H7 (cell line): Measurements from ENCODE around the gene NBEA. TPM values are rescaled to one million over a fixed set of nuclear protein-coding genes. Genes with fewer than 3 reads are reported as not detected.

Experiments
- DNase-seq: peaks from one replicate; pipeline ENCODE4 v3.0.0; 2012
- H3K27me3 ChIP-seq: 2 replicates; pipeline ENCODE4 v1.6.0; 2011; ENCODE audit warnings: mild to moderate bottlenecking, low read length; ENCODE audit not compliant: control insufficient read depth, insufficient read depth
- H3K36me3 ChIP-seq: replicated peaks from 2 replicates; pipeline ENCODE4 v1.5.1; 2011; ENCODE audit warnings: low read length; ENCODE audit not compliant: control insufficient read depth, insufficient read depth
- H3K4me3 ChIP-seq: 2 replicates; pipeline ENCODE4 v1.5.1; 2011; ENCODE audit warnings: low read depth, mild to moderate bottlenecking, control low read depth, low read length, moderate library complexity; ENCODE audit not compliant: insufficient read depth
- total RNA-seq: library from RNA; depleted of rRNA; stranded (reverse); fragments of >200 nt; shearing (Covaris generic); gene quantifications from 2 replicates; pipeline ENCODE4 v1.2.3, GENCODE V29; 2014

NBEA gene
- total RNA-seq, 1 experiment from 2014 or later = 11.8 TPM

DNA sequence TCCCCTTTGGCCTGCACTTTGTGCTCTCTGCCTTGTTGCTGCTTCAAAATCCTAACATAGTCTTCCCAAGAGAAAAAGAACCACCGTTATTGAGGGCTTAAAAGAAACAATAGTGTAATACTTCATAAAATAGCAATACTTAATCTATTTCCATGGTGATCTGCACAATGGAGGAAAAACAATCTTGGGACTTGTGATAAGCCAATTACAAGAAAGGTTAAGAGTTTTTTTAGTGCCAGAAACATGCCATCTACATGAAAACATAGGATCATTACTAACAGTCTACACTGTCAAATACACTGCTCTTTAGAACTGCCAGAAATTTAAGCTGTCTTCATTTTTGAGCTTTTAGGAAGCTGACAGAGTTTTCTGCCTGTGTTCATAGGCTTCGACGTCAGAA is 588.5 kb downstream of the NBEA start:
- Histone ChIP-seq H3K4me3 (no peak overlapping the region), H3K36me3 (no peaks in the 10 kb centered on the region), H3K27me3 (no peaks in the 10 kb centered on the region)
- no peak for DNase-seq

DNA sequence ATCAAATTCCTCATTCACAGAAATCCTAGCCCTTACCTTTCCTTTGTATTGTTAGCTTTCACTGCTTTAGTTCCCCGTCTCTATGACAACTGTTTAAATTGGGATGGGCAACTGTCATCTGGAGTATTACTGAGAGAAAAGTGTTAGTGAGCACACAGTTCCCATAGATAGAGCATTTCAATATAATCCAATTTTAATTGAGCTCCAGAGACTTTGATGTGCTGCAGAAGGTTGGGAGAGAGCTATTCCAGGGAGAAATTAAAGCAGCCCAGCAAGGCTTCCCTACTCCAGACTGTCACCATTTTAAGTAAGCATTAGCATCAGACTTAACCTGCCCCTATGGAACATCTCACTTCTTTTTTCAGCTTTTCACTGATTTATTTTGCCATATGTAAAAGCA is 589.5 kb downstream of the NBEA start:
- no peak for DNase-seq
- no peaks in the 10 kb centered on the region for H3K36me3 ChIP-seq
- no peak overlapping the region for H3K4me3 ChIP-seq
- no peaks in the 10 kb centered on the region for H3K27me3 ChIP-seq

DNA sequence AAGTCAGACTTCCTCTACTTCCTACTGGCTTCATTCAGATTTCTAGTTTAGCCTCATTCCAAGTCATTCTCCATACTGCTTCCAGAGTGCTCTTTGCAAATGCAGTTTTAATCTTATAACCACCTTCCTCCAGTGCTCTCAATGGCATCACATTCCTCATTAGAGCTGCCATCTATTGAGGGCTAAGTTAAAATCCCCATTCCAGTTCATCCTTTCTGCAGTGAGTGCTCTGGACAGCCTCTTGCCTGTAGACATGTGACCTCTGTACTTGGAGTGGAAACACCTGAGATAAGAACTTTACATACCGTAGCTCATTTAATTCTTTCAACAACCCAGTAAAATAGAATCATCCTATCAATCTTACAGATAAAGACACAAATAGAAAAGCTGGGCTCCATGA is 592.3 kb downstream of the NBEA start:
- Histone ChIP-seq H3K4me3 (no peak overlapping the region), H3K27me3 (no peaks in the 10 kb centered on the region), H3K36me3 (no peaks in the 10 kb centered on the region)
- no peak for DNase-seq

DNA sequence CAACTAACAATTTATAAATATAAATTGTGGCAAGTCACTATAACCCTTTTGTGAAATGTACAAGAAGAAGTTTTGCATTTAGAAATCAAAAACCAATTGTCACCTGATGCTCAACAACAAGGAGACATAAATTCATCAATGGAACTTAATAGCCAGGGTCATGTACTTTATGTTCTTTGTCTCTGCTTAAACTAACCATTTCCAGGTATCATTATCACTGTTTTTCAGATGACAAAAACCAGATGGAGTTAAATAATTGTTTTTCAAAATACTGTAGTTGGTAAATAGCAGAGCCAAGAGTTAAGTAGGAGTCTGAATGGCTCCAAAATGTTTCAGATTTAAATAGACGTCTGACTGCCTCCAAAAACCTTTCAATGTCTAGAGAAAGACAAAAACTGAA is 606.7 kb downstream of the NBEA start:
- Histone ChIP-seq H3K4me3 (no peak overlapping the region), H3K27me3 (no peaks in the 10 kb centered on the region), H3K36me3 (no peaks in the 10 kb centered on the region)
- DNase-seq = no peak

DNA sequence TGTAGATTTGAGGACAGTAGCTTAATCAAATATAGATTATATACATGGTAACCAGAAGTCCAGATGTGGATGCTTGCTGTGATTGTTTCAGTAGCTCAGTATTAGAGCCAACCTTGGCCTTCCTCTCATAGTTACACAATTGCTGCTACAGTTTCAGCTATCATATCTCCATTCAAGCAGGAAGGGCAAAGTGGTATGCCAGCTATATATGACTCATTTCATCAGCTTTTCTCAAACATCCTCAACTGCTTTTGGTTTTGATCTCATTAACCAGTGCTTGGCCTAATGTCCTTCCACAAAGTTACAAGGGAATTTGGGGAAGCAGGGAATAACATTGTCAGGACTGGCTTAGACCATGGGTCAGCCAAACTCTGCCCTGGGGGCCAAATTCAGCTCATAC is 607.4 kb downstream of the NBEA start:
- H3K27me3 ChIP-seq = no peaks in the 10 kb centered on the region
- DNase-seq = no peak
- H3K36me3 ChIP-seq = no peaks in the 10 kb centered on the region

DNA sequence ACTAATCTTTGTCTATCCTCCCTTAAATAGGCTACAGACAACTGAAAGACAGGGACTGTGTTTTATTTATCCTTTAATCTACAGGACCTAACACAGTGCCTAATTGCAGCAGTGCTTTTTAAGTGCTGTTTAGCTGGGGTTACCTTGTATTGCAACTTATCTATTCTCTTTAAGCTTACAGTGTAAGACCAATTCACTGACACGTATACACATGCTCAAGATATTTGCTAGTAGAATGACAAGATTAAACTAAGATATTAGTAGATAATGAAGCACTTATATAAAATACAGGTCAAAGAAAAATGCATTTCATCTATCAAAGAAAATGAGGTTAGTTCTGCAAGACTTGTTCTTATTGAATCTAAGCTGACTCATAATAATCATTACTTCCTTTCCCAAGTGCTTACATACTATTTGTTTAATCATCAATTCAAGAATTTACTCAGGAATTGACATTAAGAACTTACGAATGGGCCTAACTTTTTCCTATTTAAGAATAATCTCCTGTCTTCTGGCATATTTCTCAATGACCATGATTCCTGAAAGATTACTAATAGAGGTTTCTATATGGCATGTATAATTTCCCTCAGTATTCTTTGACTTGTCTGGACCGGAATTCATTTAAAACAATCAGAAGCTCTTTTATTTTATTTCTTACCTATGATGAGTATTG is 610.2 kb downstream of the NBEA start:
- DNase-seq = no peak
- H3K27me3 ChIP-seq = no peaks in the 10 kb centered on the region
- H3K4me3 ChIP-seq = no peak overlapping the region
- no peaks in the 10 kb centered on the region for H3K36me3 ChIP-seq

More for the DNA sequence above, 607.4 kb downstream of the NBEA start:
- no peak overlapping the region for H3K4me3 ChIP-seq

DNA sequence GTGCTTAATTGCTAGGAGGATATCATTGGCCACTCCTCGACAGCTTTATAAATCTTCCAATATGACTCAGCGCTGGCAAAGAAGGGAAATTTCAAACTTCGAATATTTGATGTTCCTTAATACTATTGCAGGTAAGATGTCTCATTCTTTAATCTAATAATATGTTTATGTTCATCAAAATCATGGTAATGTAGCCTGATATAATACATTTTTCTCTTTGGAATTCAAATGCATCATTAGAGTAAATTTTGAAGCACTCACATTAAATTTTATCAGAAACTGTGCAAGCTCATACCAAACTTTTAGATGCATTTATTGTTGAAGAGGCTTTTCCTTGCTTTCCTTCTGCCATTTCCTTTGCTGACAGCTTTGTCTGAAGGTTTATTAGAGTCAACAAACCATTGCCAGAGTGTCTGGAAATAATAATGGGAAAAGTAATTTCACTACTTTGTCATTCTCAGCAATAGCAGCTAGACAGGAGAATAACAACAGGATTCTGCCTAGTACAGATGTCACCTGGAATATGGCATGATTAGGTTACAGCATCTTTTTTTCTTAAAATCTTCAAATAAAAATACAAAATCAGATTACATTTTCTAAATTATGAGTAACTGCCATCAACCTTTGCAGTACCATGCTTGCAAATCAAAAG is 613.0 kb downstream of the NBEA start:
- Histone ChIP-seq H3K4me3 (no peak overlapping the region), H3K36me3 (no peaks in the 10 kb centered on the region), H3K27me3 (no peaks in the 10 kb centered on the region)
- no peak for DNase-seq

DNA sequence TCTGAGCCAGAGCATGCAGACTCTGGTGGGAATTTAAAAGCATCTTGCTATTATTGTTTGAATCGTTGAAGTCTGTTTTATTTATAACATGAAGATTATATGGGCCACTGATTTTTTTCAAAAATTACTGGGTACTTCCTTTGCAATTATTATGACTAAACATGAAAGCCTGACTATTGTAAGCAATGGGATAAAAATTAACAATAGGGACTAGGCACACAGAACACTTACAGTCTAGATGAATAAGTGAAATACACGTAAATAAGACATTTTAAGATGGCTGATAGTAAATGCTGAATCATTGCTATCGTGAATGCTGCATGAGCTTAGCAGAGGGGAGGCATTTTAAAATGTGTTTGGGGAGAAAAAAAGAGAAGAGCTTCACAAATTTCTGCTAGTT is 615.4 kb downstream of the NBEA start:
- no peak for DNase-seq
- Histone ChIP-seq H3K36me3 (no peaks in the 10 kb centered on the region), H3K4me3 (no peak overlapping the region), H3K27me3 (no peaks in the 10 kb centered on the region)

DNA sequence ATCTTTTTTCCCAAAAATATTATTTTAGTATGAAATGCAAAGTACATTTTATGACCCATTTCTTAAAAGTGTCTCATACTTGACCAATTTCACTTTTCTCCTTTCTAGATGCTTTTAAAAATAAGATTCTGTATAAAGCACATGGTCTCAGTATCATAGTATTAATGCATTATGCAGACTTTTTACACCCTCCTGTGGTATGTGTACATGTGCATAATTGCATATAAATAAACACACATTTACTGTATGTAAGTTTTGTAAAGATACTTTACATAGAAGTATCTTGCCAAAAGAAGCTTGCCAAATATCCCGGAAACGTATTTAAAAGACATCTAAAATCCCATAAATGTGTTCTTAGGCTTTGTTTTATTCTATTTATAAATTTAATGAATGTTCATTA is 619.5 kb downstream of the NBEA start:
- Histone ChIP-seq H3K4me3 (no peak overlapping the region), H3K36me3 (no peaks in the 10 kb centered on the region), H3K27me3 (no peaks in the 10 kb centered on the region)
- DNase-seq = no peak

DNA sequence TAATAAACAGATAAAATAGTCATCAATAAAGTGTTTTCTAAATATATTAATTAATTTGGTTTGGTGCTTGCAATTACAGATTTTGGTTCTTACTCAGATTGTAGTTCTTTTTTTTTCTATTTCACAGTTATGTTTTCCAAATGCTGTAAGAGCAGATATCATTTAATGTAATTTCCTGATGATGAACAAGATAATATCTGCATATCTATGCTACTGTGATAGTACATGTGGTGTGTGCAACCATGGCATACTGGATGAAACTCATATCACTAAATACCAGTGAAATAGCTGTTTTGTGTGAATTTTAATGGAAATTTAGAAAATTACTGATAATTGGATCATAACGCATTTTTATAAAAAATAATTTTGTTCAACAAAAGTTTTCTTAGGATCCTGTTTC is 623.2 kb downstream of the NBEA start:
- DNase-seq = no peak
- Histone ChIP-seq H3K36me3 (no peaks in the 10 kb centered on the region), H3K27me3 (no peaks in the 10 kb centered on the region), H3K4me3 (no peak overlapping the region)

DNA sequence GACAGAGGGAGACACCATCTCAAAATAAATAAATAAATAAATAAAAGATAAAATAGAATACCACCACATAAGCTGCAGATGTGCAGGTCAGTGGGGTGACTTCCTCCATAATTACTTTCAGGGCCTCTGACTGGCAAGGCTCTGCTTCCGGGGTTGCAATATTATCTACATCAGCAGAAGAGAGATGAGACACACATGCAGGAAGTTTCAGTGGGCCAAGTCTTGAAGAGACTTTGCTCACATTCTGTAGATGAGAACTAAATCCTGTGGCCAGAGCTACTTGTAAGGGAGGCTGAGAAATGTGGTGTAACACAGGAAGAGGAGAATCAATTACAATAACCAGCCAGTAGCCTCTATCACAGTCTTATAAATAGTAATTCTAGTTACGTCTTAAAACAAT is 624.3 kb downstream of the NBEA start:
- no peaks in the 10 kb centered on the region for H3K27me3 ChIP-seq
- no peaks in the 10 kb centered on the region for H3K36me3 ChIP-seq
- DNase-seq = no peak
- H3K4me3 ChIP-seq = no peak overlapping the region

DNA sequence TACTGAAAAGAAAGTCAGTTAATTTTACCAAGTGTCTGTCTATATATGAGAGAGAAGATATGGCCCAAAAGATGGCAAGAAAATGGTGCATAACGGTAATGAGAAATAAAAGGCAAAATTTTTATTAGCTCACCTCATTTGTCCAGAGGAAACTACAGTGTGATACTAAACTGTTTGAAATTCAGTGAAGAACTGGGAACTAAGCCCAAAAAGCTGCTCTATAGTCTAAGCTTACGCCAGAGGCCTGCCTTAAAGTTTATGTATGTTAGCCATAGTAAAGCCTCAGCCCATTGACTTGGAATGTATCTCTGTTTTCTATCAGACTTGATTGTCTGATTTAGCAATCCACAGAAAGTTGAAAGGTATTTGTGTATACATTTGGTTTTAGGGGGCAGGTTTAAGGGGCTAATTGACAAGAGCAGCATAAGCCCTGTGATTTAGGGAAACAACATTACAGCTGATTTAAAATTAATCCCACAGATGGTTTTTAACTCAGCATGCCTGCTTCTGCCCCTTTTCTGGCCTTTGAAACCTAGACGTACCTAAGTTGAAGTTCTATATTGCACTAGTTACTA is 625.4 kb downstream of the NBEA start:
- H3K4me3 ChIP-seq = no peak overlapping the region
- no peaks in the 10 kb centered on the region for H3K27me3 ChIP-seq
- no peak for DNase-seq
- H3K36me3 ChIP-seq = no peaks in the 10 kb centered on the region

DNA sequence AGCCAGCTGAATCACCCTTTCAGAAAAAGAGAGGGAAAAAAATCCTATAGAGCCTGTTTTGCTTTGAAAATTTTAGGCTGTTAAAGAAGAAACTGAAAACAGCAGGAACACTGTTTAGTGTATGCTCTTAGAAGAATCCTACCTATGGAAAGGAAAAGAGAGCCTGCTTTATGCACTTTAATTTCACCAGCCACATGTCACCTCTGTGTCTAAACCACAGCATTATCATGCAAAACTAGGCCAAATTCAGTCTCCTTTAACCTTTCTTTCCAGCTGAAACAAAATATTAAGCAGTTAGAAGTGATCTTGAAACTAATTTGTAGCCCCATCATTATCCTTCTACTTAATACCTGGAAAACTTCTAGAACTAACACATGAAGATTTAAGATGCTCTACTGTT is 631.6 kb downstream of the NBEA start:
- Histone ChIP-seq H3K4me3 (no peak overlapping the region), H3K36me3 (no peaks in the 10 kb centered on the region), H3K27me3 (no peaks in the 10 kb centered on the region)
- DNase-seq = no peak

DNA sequence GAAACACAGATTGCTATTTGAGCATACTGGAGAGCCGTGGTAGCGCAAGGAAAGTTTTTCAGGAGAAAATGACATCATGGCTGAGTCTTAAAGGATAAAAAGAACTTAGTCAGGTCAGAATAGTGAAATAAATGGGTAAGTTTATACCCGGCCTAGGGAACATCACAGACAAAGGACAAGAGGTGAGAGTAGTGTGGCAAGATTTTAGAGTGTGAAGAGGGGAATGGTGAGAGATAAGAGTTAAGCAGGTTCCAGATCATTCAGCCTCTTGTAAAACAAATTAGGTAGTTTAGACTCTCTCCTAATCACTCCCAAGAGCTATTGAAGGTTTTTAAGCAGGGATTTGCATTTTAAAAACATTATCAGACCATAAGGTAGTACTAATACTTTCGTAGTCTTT is 650.4 kb downstream of the NBEA start:
- no peaks in the 10 kb centered on the region for H3K27me3 ChIP-seq
- no peak overlapping the region for H3K4me3 ChIP-seq
- no peak for DNase-seq
- no peaks in the 10 kb centered on the region for H3K36me3 ChIP-seq

DNA sequence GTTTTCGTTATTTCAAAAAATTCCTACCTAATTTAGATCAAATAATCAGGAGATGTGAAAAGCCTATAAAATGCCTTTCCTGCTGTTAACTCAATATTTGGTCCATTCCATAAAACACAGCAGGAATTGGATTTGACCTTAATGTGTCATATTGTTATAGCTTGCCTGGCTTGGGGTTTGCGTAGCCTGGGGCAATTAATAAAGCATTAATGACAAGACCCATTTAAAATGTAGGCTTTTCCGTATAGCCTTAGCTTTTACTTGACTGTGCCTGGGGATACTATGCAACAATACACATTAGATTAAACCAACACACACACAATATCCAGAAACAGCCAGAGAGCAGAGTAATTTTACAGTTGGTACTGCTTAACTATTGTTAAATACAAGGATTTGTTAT is 651.6 kb downstream of the NBEA start:
- H3K36me3 ChIP-seq = no peaks in the 10 kb centered on the region
- DNase-seq = no peak
- H3K27me3 ChIP-seq = no peaks in the 10 kb centered on the region
- no peak overlapping the region for H3K4me3 ChIP-seq
